GM13977 (cell line): ENCODE measurements around the gene ENO2.

Source experiments
- DNase-seq: peaks from one replicate; pipeline ENCODE4 v3.0.0; 2012; ENCODE audit warnings: low spot score
- CTCF ChIP-seq: IDR thresholded peaks from 2 replicates; pipeline ENCODE4 v1.5.1; 2012; ENCODE audit warnings: mild to moderate bottlenecking, control low read depth; ENCODE audit not compliant: insufficient read depth; ENCODE audit errors: extremely low read depth, missing control alignments
- in situ Hi-C: fragments of 300-500 bp; cut with MboI; formaldehyde crosslinking; loops from one replicate; pipeline ENCODE4 v1.12.0; 2022; ENCODE audit warnings: low sequenced_read_pairs, low pct_unique_long_range_greater_than_20kb, mixed read lengths, inconsistent platforms; ENCODE audit not compliant: unreplicated experiment

Gene ENO2

GRCh38 chr12:6909421-6910145, 4.8 kb upstream of the ENO2 start:
- no peak for TF ChIP-seq CTCF
- no peak for DNase-seq
- in situ Hi-C loops: no loop called here

GRCh38 chr12:6912164-6912935, 2.0 kb upstream of the ENO2 start:
- TF ChIP-seq CTCF: no peak
- no peak for DNase-seq
- in situ Hi-C loops: no loop called here

- peak; percentile 69 for DNase-seq
- in situ Hi-C loops: no loop called here
- TF ChIP-seq CTCF: no peak
Observed at GRCh38 chr12:6914947-6915788, 788 bp downstream of the ENO2 start.

GRCh38 chr12:6915789-6916285, 1.5 kb downstream of the ENO2 start:
- in situ Hi-C loops: no loop called here
- no peak for DNase-seq
- TF ChIP-seq CTCF: no peak

DNA sequence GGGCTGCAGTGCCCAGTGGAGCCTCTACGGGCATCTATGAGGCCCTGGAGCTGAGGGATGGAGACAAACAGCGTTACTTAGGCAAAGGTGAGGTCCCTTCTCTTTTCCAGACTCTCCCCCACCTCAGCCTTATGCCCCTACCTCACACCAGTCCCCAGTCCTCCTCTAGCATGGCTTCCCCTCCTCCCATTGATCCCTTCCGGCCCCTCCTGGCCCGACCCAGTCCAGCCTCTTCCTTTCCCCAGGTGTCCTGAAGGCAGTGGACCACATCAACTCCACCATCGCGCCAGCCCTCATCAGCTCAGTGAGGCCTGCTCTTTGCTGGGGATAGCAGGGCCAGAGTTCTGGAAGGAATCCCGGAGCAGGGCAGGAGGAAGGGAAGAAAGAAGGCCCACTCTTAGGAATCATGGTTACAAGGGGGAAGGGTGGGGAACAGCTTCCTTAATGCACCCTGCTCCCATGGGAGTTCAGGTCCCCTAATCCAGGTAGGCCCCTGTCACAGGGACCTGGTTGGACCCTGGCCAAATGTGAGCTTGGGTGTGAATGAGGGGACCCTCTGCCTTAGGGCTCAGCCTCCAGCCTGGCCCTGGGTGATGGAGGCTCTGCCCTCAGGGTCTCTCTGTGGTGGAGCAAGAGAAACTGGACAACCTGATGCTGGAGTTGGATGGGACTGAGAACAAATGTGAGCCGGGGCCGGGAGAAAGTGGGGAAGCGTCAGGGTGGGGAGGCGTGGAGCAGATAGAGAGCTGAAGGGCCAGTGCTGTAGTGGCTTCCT, 2.2 kb downstream of the ENO2 start:
- in situ Hi-C loops: no loop called here
- DNase-seq: no peak
- no peak for TF ChIP-seq CTCF
